Cerebellar nuclear complex (tissue), 1 donor: ENCODE results near the gene CHIT1.
A peak's percentile ranks its signal among the peaks of the same experiment; 100 is the strongest.

Experiments
- DNase-seq, 2 experiments: peaks; one replicate each; lab custom pipeline; 2025; lab: John Stamatoyannopoulos, UW

Gene CHIT1

GRCh38 chr1:203229471-203230135 lies at the start of gene CHIT1:
Gene CHIT1, minus strand, starts transcription at chr1:203229673. Its CDS starts 37 bp downstream, at chr1:203229636.
- no peak for DNase-seq

- DNase-seq, result no peak
Measured at GRCh38 chr1:203278885-203279406, 49.5 kb upstream of the CHIT1 start.

- peak in 1 of 2 experiments; percentile 66 for DNase-seq
Measured at GRCh38 chr1:203278082-203278884, 48.8 kb upstream of the CHIT1 start.

GRCh38 chr1:203276916-203277545 lies 47.6 kb upstream of the CHIT1 start:
- no peak for DNase-seq

GRCh38 chr1:203276408-203276807 lies 46.9 kb upstream of the CHIT1 start:
- no peak for DNase-seq

- no peak for DNase-seq
Measured at GRCh38 chr1:203275656-203276272, 46.3 kb upstream of the CHIT1 start.

- peak; percentile 81 for DNase-seq
Measured at GRCh38 chr1:203274603-203275381, 45.3 kb upstream of the CHIT1 start.

- peak in 1 of 2 experiments; percentile 46 for DNase-seq
Measured at GRCh38 chr1:203273869-203274602, 44.6 kb upstream of the CHIT1 start.

GRCh38 chr1:203273206-203273868 lies 43.9 kb upstream of the CHIT1 start:
- peak; percentile 30 to 88 for DNase-seq

- DNase-seq, result no peak
Measured at GRCh38 chr1:203272633-203273205, 43.2 kb upstream of the CHIT1 start.

GRCh38 chr1:203271962-203272632 lies 42.6 kb upstream of the CHIT1 start:
- DNase-seq, result no peak

GRCh38 chr1:203271018-203271743 lies 41.7 kb upstream of the CHIT1 start:
- no peak for DNase-seq

GRCh38 chr1:203270448-203270847 lies 41.0 kb upstream of the CHIT1 start:
- DNase-seq, result no peak

GRCh38 chr1:203269654-203270020 lies 40.2 kb upstream of the CHIT1 start:
- DNase-seq, result no peak

GRCh38 chr1:203268901-203269653 lies 39.6 kb upstream of the CHIT1 start:
- peak; percentile 27 to 87 for DNase-seq

GRCh38 chr1:203267912-203268311 lies 38.4 kb upstream of the CHIT1 start:
- no peak for DNase-seq

GRCh38 chr1:203267347-203267846 lies 37.9 kb upstream of the CHIT1 start:
- DNase-seq, result peak in 1 of 2 experiments; percentile 71
